NCI-H1105 treated with DMSO at 0.1 percent for 48 hours (cell line): ENCODE data around the gene SHMT2.

Experiments used
- DNase-seq: peaks from one replicate; lab custom pipeline; 2025; lab: John Stamatoyannopoulos, UW

SHMT2 gene

DNA sequence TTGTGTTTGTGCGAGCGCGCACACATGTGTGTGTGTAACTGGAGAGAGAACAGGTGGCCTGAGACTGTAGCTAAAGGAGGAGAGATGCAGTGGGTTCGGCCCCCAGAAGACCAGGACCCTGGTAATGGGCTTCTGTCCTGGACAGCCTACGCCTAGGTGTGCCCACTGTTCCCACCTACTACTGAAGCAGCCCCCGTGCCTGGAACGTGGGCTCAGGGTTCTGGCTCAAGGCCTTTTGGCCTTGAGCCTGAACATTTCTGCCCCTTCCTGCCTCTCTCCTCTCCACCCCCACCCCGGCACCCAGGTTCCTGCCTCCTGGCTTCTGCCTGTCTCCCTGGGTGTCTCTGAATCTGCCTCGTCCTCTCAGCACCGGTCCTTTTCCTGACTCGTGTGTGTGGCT is 14.4 kb upstream of the SHMT2 start:
- no peak for DNase-seq

DNA sequence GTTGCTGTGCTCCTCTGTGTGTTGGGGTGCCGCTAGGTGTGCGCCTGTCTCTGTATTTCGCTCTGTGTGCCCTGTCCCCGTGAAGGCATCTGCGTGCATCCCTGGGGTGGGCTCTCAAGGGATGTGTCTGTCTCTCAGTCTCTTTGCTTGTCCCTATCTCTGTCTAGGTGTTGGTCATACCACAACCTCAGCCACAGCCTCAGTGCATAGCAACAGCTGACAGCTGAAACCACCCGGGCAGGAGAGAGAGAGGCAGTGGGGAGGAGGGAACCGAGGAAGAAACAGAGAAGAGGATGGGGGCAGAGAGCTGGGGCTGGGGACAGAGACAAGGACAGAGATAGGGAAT is 13.9 kb upstream of the SHMT2 start:
- DNase-seq = no peak

DNA sequence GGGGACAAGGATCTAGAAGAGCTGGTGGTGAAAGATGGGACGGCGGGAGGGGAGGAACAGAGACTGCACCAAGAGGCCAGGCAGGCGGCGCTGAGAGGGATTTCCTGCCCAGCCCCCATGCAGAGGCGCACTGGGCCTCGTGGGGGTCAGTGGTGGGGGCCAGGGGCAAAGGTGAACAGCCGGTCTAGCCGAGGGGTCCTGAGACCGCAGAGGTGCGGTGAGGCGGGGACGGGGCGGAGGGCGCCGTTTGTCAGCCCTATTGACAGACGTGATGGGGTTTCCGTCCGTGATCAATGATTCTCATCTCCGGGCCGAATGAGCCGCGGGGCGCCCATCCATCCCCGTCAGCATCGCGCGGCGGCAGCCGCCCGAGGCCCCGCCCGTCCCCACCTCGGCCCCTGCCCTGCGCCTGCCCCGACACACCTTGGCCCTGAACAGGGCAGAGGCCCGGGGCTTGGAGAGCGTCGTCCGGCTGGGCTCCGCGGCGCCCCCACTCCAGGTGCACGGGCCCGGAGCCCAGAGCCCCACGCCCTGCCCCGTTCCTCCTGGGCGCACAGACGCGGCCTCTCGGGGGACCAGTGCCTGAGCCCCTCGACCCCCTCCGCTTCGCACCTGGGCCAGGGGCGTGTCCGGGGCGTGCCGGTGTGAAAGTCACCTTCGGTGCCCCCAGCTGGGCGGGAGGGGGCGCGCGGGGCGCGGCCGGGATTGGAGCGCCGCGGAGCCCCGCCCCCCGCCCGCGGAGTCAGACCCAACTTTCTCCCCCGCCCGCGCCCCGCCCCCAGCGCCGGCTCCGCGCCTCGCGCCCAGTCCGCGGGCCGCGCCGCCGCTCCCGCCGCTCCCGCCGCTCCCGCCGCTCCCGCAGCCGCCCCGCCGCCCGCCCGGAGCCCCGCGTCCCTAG is 13.2 kb upstream of the SHMT2 start, which contains the start of gene NXPH4:
Gene NXPH4 (plus strand): TSS at position 781 of the 898 bp plus-strand sequence. CDS start 176 bp downstream, outside the sequence.
- DNase-seq = peak; percentile 10

DNA sequence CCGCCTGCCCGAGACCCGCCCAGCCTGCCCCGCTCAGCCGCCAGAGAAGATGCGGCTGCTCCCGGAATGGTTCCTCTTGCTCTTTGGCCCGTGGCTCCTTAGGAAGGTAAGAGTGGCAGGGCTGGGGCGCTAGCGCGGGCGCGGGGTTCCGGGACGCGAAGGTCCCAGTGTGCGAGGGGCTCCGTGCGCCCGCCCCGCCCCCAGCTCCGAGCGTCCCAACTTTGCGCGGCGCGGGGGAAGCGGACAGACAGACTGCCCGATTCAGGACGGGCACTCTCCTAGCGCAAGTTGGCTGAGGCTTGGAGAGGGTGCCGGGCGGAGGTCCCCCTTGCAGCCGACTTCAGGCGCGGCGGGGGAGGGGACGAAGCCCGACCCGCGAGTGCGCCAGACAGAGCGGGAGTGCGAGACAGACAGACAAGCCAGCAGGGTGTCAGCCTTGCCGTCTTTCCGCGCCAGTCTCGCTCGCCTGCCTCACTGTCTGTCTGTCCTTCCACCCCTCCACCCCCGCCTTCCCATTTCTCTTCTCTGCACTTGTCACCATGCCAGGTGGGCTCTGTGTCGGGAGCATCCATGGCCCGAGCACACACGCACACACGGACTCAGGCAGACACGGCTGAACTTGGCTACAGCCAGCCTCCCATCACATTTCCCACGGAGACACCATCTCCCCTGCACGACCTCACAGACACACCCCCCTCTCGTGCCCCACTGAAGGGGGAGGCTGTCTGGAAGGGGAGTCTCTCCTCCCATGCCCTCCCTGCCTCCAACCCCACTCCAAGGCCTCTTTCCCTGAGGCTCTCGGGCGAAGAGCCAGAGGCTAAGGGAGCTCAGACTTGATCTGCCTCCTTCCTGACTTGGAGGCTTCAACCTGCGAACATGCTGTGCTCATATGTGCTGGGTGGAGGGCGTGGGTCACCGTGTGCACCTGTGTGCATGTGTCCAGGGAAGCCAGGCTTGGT is 12.3 kb upstream of the SHMT2 start:
- peak; percentile 30 for DNase-seq

DNA sequence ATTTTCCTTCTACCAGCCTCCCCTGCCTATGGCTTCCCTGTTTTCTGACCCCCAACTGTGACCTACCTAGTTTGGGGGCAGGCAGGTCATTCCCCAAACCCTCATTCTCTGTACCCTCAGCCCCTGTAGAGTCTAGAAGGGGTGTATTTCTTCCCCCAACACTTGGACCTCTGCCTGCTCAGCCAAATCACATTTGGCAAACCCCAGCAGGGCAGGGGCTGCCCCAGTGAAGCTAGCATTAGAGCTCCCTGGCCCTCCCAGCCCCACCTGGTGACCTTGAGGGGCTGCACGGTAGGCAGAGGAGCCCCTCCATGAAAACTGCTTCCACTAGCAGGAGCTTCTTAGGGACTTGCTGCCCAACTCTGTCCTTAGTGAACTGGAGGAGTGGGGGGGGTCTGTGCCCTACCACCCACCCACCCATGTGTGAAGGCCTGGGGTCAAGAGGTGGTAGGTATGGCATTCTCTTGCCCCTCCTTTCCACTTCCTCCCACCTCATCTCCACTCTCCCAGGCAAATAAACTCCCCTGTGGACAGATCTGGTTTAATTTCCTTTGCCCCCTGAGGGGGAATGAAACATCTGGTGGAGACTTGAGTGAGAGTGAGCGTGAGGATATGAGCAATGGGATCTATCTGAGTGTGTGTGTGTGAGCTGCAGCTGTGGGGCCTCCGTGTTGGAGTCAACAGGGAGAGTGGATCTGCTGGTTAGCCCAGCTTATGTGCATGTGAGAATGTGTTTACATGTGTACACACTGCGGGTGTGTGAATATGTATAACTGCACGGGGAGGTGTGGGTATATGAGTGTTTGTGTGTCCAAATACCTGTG is 11.3 kb upstream of the SHMT2 start:
- DNase-seq = no peak

DNA sequence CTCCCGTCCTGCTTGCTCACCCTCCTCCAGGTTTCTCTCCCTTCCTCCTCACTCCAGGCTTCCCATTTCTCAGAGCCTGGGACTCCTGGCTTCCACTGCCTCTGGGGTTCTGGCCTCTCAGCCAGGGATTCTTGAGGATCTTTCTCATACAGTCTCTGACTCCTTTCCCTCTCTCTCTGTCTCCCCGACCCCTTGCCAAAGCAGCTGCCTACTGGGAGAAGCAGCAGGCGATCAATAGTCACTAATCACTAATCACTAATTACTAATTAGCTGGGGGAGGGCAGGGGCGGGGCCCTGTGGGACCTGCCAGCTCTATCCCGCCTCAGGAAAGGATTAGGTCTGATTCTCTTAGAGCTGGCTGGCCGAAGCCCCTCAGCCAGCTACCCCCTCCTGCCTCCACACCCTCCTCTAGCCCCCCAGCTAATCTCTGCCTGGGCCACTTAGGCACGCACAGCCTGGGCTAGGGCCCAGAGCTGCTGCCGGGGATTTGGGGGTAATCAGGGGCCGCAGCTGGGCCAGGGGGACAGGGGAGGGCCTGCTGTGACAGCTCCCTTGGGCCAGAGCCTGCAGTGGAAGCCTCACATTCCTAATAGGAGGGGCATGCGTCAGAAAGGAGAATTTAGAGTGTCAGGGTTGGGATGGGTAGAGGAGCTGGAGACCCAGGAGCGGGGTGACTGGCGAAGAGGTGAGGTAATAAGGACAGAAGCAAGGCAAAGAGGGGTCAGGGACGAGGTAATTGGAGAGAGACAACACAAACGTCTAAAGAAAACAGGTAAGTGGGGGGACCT is 10.1 kb upstream of the SHMT2 start:
- DNase-seq = no peak

DNA sequence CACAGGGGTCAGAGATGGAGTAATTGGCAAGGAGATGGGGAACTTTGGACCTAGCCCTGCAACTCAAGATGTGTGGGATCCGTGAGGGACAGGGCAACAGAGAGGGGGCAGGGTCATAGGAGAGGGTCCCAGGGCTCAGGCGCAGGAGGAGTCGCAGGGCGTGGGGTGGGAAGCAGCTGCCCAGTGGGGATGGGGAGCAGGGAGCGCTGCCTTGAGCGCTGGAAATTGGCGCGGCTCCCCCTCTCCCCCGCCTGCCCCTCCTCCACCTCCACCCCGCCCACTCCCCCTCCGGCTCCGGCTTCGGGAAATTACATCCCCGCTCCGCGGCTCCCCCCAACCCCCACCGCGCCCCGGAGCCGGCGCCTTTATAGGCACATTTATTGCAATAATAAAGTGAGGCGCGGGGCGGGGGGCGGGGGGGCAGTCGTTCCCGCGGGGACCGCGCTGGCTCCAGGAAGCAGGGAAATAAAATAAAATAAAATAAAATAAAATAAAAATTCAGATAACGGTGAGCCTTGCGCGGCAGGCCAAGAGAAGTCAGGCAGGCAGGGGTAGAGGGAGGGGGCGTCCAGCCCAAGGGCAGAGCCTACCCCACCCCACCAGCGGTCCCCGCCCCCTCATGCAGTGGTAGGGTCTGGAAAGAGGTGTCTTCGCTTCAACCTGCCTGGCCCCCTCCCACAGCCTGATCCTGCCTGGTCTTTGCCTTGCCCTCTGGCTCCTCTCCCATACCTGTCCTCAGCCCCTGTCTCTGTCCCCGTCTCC is 9.3 kb upstream of the SHMT2 start:
- no peak for DNase-seq

DNA sequence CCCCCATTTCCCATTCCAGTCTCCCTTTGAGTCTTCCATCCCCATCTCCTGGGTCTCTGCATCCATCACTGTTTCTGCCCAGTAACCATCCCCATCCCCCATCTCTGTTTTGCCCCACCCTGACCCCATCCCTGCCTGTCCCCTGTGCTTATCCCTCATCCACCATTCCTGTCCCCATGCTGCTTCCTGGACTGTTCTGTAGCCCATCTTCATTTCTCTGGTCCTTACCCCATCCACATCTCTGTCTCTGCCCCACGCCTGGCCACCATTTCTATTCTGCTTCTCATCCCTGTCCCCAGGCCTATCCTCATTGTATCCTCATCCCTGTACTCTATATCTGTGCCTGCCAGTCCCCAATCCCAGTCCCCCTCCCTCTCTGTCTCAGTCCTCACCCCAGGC is 8.7 kb upstream of the SHMT2 start:
- no peak for DNase-seq

DNA sequence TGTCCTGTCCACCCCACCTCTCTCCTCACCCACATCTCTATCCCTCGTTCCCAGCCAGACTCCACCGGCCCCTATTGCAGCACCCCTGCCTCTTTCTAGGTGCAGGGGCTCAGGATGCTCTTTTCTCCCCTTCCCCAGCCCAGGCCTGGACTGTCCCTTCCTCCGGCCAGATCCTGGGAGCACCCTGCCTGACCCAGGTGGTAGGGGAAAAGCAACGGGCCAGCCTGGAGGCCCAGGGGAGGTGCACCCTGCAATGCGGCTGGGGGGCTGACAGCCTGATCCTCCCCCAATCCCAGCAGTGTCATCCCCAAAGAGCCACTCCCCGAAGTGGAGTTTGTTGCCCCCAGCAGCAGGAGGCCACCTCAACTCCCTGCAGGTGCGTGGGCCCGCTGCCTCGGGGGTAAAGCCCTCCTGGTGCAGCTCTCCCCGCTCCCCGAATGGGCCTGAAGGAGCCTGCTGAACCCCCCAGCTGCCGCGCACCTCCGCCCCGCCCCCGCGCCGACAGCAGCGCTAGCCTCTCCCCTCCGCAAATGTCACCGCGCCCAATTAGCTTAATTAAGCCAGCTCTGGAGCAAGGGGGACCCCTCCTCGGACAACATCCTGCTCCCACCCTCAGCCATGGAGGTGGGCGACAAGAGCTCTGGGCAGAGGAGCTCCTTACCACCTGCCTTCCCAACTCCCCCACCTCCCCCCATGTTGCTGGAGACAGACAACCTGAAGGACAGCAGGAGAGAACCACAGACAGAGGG is 8.2 kb upstream of the SHMT2 start:
- no peak for DNase-seq

DNA sequence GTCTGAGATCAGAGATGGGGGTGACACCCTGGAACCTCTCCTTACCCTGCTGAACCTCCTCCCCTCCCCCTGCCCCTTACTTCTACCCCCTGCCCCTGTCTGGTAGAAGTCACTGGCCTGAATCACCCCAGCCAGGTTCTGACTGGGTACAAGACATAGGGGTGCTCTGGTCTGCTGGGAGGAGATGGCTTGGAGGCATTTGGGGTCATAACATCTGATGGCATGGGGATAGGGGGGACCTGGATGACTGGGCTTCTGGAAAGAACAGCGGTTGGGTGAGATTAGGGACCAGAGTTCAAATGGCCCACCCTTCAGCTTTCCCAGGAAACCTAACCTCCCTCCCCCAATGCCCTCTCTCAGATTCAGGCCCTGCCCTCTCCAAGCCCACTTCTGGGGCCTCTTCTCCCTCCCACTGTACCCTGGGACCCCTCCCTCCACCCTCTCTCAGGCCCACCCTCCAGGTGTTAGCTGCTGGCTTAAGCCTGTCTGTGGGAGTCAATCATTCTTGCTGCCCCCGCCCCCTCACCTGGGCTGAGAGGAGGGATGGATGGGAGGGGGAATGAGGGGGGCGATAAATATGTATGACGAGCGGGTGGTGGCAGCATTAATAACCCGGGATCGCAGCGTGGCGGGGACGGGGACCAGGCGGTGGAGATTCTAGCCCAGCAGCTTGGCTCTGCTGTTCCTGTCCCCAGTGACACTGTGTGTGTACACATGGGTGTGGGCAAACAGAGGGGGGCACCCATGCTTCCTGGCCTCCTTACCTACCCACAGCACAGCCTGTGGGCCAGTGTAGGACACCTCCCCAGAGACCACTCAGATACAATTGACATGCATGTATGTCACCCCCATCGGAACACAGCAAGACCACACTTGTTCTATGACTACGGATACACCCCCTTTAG is 7.0 kb upstream of the SHMT2 start:
- DNase-seq = no peak

DNA sequence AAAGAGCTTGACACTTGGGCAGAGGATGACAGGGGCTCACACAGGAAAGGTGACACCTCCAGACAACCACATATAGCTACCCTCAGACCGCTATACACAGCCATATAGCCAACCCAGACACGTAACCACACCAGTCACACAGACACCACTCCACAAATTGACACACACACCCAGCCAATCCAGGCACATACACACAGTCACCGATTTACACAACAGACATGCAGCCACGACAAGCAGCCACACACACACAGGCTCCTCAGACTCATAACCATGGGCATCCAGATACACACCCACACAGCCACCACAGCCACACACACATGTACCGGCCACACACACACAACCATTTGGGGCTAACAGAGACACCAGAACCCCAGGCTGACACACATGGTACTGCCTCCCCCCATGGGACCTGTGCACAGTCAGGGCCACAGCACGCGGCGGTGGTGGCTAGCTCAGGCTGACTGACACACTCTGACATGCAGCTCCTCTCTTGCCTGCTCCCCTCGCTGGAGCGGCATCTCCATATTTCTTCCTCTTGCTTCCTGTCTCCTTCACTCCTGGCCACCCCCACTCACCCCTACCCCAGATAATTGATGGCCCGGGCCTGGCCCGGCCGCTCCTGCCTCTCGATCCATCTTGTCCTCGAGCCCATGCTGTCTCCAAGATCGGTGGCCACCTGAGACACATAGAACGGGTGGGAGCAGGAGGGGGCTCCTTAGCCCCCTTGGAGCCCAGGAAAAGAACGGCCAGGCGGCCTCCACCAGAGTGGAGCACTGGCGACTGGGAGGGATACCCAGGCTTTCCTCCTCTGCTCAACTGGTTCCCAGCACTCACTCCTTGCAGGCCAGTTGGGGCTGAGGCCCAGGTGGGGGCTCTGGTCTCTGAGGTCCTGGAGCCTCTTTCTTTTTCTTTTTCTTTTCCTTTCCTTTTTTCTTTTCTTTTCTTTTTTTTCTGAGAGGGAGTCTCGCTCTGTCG is 6.0 kb upstream of the SHMT2 start:
- no peak for DNase-seq

DNA sequence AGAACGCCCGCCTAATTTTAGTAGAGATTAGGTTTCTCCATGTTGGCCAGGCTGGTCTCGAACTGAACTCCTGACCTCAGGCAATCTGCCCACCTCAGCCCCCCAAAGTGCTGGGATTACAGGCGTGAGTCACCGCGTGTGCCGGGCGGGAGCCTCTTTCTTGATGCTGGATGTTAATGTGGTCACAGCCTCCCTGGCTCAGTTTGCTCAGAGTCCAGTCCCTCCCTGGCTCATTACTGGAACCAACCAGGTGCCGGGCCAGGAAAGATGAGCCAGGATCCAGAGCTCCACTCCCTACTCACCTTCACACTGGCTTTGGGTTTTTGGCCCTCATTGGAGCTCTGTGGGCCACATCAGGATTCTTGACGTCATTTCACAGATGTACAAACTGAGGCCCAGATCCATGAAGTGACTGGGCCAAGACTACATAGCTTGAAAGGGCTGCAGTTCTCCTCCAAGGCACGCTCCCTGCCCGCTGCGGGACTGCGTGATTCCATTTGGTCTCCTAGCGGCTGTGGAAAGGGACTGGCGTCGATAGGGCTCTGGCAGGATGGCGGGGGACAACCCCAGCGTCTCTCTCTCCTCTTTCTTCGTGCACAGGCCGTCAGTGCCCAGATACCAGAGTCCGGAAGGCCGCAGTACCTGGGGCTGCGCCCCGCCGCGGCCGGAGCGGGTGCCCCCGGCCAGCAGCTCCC is 5.1 kb upstream of the SHMT2 start:
- DNase-seq = no peak

DNA sequence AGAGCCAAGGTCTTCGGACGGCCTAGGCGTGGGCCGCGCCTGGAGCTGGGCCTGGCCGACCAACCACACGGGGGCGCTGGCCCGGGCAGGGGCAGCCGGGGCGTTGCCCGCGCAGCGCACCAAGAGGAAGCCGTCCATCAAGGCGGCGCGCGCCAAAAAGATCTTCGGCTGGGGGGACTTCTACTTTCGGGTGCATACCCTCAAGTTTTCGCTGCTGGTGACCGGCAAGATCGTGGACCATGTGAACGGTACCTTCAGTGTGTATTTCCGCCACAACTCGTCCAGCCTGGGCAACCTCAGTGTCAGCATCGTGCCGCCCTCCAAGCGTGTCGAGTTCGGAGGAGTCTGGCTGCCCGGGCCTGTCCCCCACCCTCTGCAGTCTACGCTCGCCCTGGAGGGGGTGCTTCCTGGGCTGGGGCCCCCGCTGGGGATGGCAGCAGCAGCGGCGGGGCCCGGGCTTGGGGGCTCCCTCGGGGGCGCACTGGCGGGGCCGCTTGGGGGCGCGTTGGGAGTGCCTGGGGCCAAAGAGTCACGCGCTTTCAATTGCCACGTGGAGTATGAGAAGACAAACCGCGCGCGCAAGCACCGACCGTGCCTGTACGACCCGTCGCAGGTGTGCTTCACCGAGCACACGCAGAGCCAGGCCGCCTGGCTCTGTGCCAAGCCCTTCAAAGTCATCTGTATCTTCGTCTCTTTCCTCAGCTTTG is 4.4 kb upstream of the SHMT2 start:
- DNase-seq = peak; percentile 10

DNA sequence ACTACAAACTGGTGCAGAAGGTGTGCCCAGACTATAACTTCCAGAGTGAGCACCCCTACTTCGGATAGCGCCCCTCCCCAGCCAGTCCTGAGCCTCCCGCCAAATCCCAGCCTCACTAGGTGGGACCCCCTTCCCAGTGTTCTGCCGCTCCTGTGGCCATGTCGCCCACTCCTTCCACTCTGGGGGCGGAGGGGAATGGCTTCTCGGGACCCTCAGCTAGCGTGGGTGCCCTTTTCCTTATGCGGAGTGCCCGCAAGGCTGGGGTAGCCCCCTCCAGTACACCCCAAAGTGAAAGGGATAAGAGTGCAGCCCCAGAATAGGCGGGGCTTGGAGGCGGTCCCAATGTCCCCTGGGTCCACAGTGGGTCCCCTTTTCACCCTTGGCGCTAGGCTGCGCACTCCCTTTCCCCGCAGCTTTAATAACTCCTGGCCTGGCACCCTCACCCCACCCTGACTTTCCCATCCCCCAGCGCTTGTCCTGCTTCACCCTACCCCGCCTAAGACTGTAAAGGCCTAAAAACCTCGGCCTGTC is 3.8 kb upstream of the SHMT2 start:
- DNase-seq = no peak

DNA sequence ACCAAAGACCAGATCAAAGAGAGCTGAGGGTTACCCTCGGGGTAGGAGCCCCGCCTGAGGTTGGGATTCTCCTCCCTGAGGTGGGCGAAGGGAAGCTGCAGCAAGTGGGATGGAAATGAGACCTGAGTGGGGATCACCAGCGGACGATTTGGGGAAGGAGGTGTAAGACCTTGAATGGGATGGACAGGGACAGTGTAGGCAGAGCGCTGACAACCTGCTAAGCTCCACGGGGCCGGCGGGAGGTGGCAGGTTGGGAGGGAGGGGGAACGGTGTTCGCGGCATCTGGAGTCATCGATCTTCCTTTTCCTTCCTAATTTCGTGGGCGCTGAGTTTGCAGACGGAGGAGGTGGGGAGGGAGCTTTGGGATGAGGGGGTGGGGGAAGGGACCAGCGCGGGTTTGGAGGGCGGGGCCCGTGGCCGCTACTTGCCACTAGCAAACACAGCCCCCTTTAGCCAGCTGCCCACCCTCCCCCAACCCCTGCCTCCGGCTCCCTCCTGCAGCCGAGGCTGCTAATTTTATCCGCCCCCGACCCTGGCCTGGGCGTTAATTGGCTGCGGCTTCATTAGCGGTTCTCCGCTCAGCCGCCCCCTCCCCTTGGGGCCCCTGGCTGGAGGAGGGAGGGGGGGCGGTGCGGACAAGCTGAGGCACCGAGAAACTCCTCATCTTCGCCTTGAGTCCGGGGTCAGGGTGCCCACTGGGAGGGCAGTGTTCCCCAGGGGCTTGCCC is 2.8 kb upstream of the SHMT2 start:
- DNase-seq = no peak
